Measurements from ENCODE around the gene PPM1F. TPM values are rescaled to one million over a fixed set of nuclear protein-coding genes. Genes with fewer than 3 reads are reported as not detected.
"Not testable (repeated sequence)": the region's sequence is repeated elsewhere in the genome, so short reads cannot be mapped to it uniquely, and the experiment has no call there.

Gene PPM1F
- total RNA-seq, 1 donor from 2014 or later = 22.7 TPM

GRCh38 chr22:21907638-21908522, 44.8 kb downstream of the PPM1F start:
- Mint-ChIP-seq H3K36me3 (ENCODE audit: insufficient read depth) (no peaks in the 10 kb centered on the region), H3K27me3 (peaks cover 6% of the 10 kb centered on the region), H3K4me1 (ENCODE audit: low read depth) (no peaks in the 10 kb centered on the region), H3K9me3 (ENCODE audit: low read depth) (no peaks in the 10 kb centered on the region), H3K27ac (no peak overlapping the region), H3K4me3 (ENCODE audit: low read depth) (no peak overlapping the region)
- no peak for TF ChIP-seq CTCF (IDR thresholded peaks at IDR 0.05; ENCODE audit: unreplicated experiment)
- DNase-seq (ENCODE audit: low spot score, unreplicated experiment) = no peak

DNA sequence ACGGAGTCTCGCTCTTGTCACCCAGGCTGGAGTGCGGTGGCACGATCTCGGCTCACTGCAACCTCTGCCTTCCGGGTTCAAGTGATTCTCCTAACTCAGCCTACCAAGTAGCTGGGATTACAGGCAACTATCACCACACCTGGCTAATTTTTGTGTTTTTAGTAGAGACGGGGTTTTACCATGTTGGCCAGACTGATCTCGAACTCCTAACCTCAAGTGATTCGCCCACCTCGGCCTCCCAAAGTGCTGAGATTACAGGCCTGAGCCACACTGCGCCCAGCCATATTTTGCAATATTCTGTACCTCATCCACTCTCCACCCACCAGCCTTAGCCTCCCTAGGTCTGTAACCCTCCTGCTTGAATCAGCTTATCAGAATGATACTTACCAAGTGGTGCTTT, 47.4 kb downstream of the PPM1F start:
- not testable (repeated sequence) for DNase-seq (ENCODE audit: low spot score, unreplicated experiment); H3K27ac Mint-ChIP-seq; H3K4me1 Mint-ChIP-seq (ENCODE audit: low read depth); H3K27me3 Mint-ChIP-seq; H3K4me3 Mint-ChIP-seq (ENCODE audit: low read depth); H3K36me3 Mint-ChIP-seq (ENCODE audit: insufficient read depth); H3K9me3 Mint-ChIP-seq (ENCODE audit: low read depth)

DNA sequence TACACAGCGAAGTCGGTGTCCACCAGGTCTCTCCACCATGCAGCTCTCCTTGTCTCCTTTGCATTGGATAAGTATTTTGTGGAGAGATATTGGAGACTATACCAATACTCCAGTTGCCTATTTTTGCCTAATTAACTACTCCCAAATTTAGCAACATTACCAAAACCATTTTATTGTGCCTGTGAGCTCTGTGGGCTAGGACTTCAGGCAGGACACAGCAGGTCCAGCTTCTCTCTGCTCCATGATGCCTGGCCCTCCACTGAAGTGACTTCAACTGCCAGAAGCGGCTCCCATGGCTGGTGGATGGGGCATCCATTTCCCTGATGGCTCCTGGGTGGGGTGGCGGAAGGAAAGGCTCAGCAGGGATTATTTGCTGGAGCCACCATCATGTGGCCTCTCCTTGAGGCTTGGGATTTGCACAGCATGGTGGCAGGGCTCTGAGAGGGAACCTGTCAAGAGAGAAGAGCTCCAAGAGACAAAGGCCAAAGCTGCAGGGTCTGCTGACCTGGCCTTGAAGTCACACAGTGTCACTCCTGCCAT, 48.3 kb downstream of the PPM1F start:
- Mint-ChIP-seq H3K4me3 (ENCODE audit: low read depth) (no peak overlapping the region), H3K4me1 (ENCODE audit: low read depth) (no peaks in the 10 kb centered on the region), H3K27me3 (no peaks in the 10 kb centered on the region), H3K27ac (no peak overlapping the region), H3K9me3 (ENCODE audit: low read depth) (no peaks in the 10 kb centered on the region), H3K36me3 (ENCODE audit: insufficient read depth) (no peaks in the 10 kb centered on the region)
- DNase-seq (ENCODE audit: low spot score, unreplicated experiment) = no peak
- no peak for TF ChIP-seq CTCF (IDR thresholded peaks at IDR 0.05; ENCODE audit: unreplicated experiment)

DNA sequence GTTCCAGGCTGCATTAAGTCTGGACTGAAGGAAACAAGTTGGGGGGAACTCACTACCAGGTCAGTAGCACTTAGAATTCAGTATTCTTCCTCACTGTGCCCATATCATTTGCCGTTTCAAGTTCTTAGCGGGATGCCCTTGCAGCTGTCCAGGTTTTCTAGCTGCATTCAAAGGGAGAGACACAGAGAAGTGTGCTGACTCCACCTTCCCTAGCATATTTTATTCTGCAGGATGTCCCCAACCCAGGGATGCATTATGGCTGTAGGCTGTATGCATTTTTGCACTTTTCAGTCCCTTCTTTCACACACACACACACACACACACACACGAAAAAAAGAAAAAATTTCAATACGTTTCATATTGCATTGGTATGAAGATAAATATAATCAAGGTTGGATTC, 49.4 kb downstream of the PPM1F start:
- Mint-ChIP-seq H3K27me3 (no peaks in the 10 kb centered on the region), H3K4me3 (ENCODE audit: low read depth) (no peak overlapping the region), H3K27ac (no peak overlapping the region), H3K36me3 (ENCODE audit: insufficient read depth) (no peaks in the 10 kb centered on the region), H3K4me1 (ENCODE audit: low read depth) (no peaks in the 10 kb centered on the region), H3K9me3 (ENCODE audit: low read depth) (no peaks in the 10 kb centered on the region)
- no peak for TF ChIP-seq CTCF (IDR thresholded peaks at IDR 0.05; ENCODE audit: unreplicated experiment)
- DNase-seq (ENCODE audit: low spot score, unreplicated experiment) = no peak

DNA sequence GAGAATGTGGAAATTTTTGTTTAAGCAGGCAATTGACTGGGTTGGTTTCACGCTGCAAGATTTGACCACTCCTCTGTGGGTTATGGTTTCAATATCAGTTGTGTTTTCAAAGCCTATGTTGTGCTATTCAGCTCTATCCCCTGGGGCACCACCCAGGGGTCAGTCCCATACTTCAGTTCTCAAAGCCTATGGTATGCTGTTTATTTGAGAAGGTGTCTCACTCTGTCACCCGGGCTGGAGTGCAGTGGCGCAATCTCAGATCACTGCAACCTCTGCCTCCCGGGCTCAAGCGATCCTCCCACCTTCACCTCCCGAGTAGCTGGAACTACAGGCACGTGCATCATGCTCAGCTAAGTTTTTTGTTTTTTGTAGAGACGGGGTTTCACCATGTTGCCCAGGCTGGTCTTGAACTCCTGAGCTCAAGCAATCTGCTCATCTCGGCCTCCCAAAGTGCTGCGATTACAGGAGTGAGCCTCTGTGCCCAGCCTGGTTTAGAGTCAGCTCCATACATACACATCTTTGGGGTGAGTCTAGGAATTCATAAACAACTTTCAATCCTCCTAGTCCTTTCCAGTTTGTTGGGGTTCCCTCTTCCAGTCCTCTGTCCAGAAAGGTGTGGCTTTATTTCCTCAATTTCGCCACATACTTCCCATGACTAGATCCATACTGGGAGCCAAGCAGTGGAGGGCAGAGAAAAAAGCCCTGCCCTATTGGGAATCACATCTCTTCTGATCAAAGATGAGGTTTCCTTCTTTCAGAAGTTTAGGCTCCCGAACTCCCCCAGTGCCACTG, 50.2 kb downstream of the PPM1F start:
- DNase-seq (ENCODE audit: low spot score, unreplicated experiment) = no peak
- H3K27ac Mint-ChIP-seq = no peak overlapping the region
- TF ChIP-seq CTCF (IDR thresholded peaks at IDR 0.05; ENCODE audit: unreplicated experiment) = no peak

More for the DNA sequence above, 50.2 kb downstream of the PPM1F start:
- no peaks in the 10 kb centered on the region for H3K9me3 Mint-ChIP-seq (ENCODE audit: low read depth)
- H3K27me3 Mint-ChIP-seq = no peaks in the 10 kb centered on the region
- H3K4me3 Mint-ChIP-seq (ENCODE audit: low read depth) = no peak overlapping the region
- H3K4me1 Mint-ChIP-seq (ENCODE audit: low read depth) = no peaks in the 10 kb centered on the region
- H3K36me3 Mint-ChIP-seq (ENCODE audit: insufficient read depth) = no peaks in the 10 kb centered on the region
